KBM-7 (cell line): ENCODE data around the gene TMEM9.

Experiments used
- DNase-seq: peaks from one replicate; pipeline ENCODE4 v3.0.0-alpha.2; 2015
- in situ Hi-C: fragments of 300-500 bp; cut with MboI; formaldehyde crosslinking; loops from 2 replicates; pipeline ENCODE4 v1.14.3; 2020; ENCODE audit warnings: low sequenced_read_pairs, low pct_unique_long_range_greater_than_20kb, mixed read lengths

Gene TMEM9

DNA sequence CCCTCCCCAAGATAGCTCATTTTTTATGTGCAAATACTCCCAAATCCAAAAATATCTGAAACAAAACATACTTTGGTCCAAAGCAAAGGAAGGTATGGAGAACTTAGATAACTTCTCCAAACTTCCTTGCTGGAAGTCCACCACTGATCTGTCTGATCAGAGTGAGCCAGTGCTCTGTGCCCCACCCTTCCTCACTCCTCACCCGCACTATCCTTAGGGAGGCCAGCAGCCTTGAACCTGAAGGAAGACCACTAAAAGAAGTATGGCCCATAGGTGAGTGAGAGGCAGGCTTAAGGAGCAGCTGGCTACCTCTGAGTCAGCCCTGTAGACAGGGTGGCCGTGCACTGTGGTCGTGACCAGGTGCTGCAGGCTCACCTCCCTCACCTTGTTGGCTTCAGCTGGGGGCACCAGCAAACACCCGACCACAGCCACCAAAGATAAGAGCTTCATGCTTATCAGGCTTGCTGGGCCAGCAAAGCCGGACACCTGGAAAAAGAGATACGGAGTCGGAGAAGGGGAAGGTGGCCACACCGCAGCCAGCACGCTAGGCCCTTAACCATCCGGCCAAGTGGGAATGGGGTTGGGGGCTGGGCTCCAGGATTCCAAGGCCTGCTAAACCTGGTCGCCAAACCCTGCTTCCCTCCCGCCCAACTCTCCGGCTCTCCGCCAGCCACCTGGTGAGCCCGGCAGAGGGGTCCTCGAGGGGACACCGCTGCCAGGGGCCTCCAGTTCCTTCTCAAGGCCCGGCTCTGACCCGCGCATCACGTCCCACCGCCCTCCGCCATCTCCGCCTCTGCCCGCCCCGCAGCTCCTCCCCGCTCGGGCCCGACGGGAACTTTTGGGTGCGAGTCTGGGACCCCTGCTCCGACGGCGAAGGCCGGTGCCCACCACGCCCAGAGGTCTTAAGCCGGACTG, 543 bp downstream of the TMEM9 start:
- in situ Hi-C loops, result no loop called here
- peak; percentile 54 for DNase-seq

DNA sequence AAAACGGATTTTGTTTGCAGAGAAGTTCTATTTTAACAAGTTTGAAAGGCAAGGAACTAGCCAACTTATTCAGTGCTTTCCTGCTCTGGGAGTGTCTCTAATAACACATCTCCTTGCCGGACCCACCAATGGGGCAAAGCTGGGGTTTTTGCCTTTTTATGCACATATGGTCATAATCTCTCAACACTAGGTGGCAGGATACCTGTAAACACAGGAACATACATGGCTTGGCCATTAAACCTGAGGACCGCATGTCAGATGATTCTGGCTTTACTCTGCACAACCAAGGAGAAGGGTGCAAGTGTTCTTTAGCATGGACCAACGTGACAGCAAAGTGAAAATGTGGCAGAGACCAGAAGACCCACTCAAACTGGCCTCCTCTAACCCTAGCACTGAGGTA, 4.9 kb downstream of the TMEM9 start:
- DNase-seq, result peak; percentile 41
- in situ Hi-C loops, result no loop called here

DNA sequence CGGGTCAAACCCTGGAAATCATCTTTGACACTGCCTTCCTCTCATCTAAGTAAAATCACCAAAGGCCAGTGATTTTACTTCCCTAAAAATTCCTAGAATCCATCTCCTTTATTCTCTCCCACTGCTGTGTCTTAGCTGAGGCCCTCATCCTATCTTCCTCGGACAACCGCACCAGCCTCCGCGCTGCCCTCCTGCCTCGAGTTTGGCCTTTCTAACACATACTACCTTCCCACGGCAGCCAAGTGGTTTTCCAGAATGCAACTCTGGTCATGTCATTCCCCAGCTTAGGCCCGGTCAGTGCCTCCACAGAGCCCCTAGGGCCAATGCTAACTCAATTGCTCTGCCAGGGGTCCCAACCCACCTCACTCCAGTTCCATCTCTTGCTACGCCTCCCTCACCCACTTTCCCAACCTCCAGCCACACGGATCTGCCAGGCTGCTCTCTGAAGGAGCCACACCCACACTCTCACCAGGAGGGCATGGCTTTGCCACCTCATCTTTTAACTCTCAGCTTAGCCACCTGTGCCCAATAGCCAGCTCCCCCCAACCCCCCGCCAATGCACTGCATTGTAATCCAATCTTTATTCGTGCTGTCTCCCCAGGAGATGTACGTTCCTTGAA, 6.8 kb downstream of the TMEM9 start:
- in situ Hi-C loops, result no loop called here

GRCh38 chr1:201146626-201147390, 7.5 kb downstream of the TMEM9 start:
- no peak for DNase-seq
- in situ Hi-C loops, result no loop called here

More for the DNA sequence above, 6.8 kb downstream of the TMEM9 start:
- no peak for DNase-seq

- no peak for DNase-seq
- in situ Hi-C loops, result no loop called here
Measured at GRCh38 chr1:201145816-201146215, 8.5 kb downstream of the TMEM9 start.

- no peak for DNase-seq
- in situ Hi-C loops, result no loop called here
Measured at GRCh38 chr1:201145132-201145531, 9.1 kb downstream of the TMEM9 start.

- in situ Hi-C loops, result no loop called here
- no peak for DNase-seq
Measured at GRCh38 chr1:201144701-201145100, 9.6 kb downstream of the TMEM9 start.

- in situ Hi-C loops, result no loop called here
- no peak for DNase-seq
Measured at GRCh38 chr1:201143726-201144635, 10.3 kb downstream of the TMEM9 start.

GRCh38 chr1:201142849-201143725, 11.2 kb downstream of the TMEM9 start:
- no peak for DNase-seq

GRCh38 chr1:201142011-201142848, 12.0 kb downstream of the TMEM9 start:
- DNase-seq, result no peak
- in situ Hi-C loops, result no loop called here

More at GRCh38 chr1:201142849-201143725, 11.2 kb downstream of the TMEM9 start:
- in situ Hi-C loops, result no loop called here

GRCh38 chr1:201141418-201141817, 12.9 kb downstream of the TMEM9 start:
- in situ Hi-C loops, result no loop called here
- no peak for DNase-seq

- DNase-seq, result no peak
- in situ Hi-C loops, result no loop called here
Measured at GRCh38 chr1:201140941-201141260, 13.4 kb downstream of the TMEM9 start.

DNA sequence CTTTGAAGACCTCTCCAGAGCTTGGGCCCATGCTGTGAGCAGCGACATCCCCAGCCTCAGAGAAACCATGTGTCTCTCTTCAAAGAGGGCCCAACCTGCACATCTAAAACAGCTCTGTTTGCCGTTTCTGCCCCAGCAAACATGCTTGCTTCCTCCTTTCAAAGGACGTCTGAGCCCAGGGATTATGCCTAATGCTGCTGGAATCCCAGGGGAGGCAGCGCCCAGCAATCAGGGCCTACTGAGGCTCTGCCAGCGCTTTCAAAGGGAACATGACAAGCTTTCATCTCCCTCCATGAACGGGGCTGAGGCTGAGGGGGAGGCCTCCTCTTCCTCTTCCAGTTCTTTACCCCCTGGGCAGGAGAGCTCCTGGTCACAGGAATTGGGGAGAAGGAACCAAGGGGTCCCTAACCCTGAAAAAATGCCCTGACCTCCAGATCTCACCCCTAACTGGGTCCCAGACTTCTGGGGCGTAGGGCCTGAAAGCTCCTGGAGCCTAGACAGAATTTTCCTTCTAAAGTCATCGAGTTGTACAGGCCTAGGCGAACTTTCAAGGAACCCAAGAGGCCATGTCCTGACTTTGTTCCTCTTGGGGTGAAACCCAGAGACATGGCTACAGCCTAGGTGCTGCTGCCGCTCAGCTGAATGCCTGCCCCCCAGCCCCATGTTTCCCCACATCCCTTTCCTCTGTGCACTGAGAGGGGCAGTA, 13.9 kb downstream of the TMEM9 start:
- in situ Hi-C loops, result no loop called here
- no peak for DNase-seq

GRCh38 chr1:201139756-201140155, 14.5 kb downstream of the TMEM9 start:
- no peak for DNase-seq
- in situ Hi-C loops, result no loop called here

DNA sequence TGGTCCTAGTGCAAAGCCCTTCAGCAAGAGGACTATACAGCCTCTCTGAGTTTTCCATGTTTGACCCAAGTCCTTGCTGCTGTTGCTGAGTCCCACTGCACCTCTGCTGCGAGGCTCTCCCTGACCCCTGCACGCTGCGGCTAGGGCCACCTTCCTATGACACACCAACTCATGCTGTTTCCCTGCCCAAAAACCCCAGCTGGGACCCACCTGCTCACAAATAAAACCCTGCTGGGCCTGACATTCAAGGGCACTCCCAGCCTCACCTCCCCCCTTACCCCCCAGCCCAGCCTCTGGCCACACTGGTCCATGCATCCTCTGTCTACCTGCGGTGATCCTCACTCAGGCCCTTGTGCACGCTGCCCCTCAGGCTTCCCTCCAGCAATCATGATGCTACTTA, 15.0 kb downstream of the TMEM9 start:
- in situ Hi-C loops, result no loop called here
- no peak for DNase-seq

GRCh38 chr1:201138311-201138840, 15.9 kb downstream of the TMEM9 start:
- DNase-seq, result no peak
- in situ Hi-C loops, result no loop called here
